ENCODE data around the gene SPP1. TPM values are rescaled to one million over a fixed set of nuclear protein-coding genes. Genes with fewer than 3 reads are reported as not detected.

The SPP1 gene
- polyA plus RNA-seq, 1 of the 3 experiments (the other 2 are of a cell fraction) = 0.82 TPM

- ChIA-PET CTCF (no interaction called here), POLR2A (no interaction called here)
- H3K27ac ChIP-seq (ENCODE audit: low read depth in 2 of 2, low read length in 1 of 2) = no peak overlapping the region
- H3K9ac ChIP-seq = no peak overlapping the region
- H3K36me3 ChIP-seq (replicated peaks in 1 of 2; ENCODE audit: control insufficient read depth in 1 of 2, insufficient read depth in 2 of 2, low read length in 1 of 2) = no peaks in the 10 kb centered on the region
- DNase-seq = no peak
- WGBS (ENCODE audit: low lambda C conversion rate) = 50% methylated on average over 1 of the region's 1 CpG
- H3K79me2 ChIP-seq (ENCODE audit: insufficient read depth) = no peaks in the 10 kb centered on the region
- no peaks in the 10 kb centered on the region for H3K9me3 ChIP-seq
- H2AFZ ChIP-seq (ENCODE audit: low read depth) = no peak overlapping the region
- TF ChIP-seq, protein P1, sequence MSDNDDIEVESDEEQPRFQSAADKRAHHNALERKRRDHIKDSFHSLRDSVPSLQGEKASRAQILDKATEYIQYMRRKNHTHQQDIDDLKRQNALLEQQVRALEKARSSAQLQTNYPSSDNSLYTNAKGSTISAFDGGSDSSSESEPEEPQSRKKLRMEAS (IDR thresholded peaks at IDR 0.05; ENCODE audit: low read depth) = no peak
- TF ChIP-seq SIN3A (IDR thresholded peaks at IDR 0.05; ENCODE audit: borderline replicate concordance, low read depth, low read length) (no peak), NFIC (IDR thresholded peaks at IDR 0.05; ENCODE audit: borderline replicate concordance) (no peak), TEAD4 (IDR thresholded peaks at IDR 0.05; ENCODE audit: borderline replicate concordance, insufficient read depth) (no peak), MXI1 (IDR thresholded peaks at IDR 0.05; ENCODE audit: low read depth, low read length) (no peak), RCOR1 (IDR thresholded peaks at IDR 0.05; ENCODE audit: low read length) (no peak), RXRA (IDR thresholded peaks at IDR 0.05; ENCODE audit: borderline replicate concordance, low read depth) (no peak), JUND (IDR thresholded peaks at IDR 0.05) (no peak), EZH2phosphoT487 (IDR thresholded peaks at IDR 0.05; ENCODE audit: borderline replicate concordance, low read depth) (no peak), NRF1 (IDR thresholded peaks at IDR 0.05; ENCODE audit: low read depth, low read length) (no peak), TAF1 (IDR thresholded peaks at IDR 0.05; ENCODE audit: borderline replicate concordance, low read depth, low read length) (no peak), POLR2AphosphoS5 (IDR thresholded peaks at IDR 0.05; ENCODE audit: low read depth, low read length) (no peak), PBX3 (IDR thresholded peaks at IDR 0.05) (no peak), RAD21 (IDR thresholded peaks at IDR 0.05; ENCODE audit: low read length) (no peak), EP300 (IDR thresholded peaks at IDR 0.05; ENCODE audit: borderline replicate concordance in 1 of 2, low read depth in 1 of 2, low read length in 1 of 2) (no peak), GABPA (IDR thresholded peaks at IDR 0.05; ENCODE audit: low read depth) (no peak), FOXM1 (IDR thresholded peaks at IDR 0.05; ENCODE audit: low read depth) (no peak)
- TF ChIP-seq, protein P2, sequence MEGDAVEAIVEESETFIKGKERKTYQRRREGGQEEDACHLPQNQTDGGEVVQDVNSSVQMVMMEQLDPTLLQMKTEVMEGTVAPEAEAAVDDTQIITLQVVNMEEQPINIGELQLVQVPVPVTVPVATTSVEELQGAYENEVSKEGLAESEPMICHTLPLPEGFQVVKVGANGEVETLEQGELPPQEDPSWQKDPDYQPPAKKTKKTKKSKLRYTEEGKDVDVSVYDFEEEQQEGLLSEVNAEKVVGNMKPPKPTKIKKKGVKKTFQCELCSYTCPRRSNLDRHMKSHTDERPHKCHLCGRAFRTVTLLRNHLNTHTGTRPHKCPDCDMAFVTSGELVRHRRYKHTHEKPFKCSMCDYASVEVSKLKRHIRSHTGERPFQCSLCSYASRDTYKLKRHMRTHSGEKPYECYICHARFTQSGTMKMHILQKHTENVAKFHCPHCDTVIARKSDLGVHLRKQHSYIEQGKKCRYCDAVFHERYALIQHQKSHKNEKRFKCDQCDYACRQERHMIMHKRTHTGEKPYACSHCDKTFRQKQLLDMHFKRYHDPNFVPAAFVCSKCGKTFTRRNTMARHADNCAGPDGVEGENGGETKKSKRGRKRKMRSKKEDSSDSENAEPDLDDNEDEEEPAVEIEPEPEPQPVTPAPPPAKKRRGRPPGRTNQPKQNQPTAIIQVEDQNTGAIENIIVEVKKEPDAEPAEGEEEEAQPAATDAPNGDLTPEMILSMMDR (IDR thresholded peaks at IDR 0.05) = no peak
- TF ChIP-seq, protein P3, sequence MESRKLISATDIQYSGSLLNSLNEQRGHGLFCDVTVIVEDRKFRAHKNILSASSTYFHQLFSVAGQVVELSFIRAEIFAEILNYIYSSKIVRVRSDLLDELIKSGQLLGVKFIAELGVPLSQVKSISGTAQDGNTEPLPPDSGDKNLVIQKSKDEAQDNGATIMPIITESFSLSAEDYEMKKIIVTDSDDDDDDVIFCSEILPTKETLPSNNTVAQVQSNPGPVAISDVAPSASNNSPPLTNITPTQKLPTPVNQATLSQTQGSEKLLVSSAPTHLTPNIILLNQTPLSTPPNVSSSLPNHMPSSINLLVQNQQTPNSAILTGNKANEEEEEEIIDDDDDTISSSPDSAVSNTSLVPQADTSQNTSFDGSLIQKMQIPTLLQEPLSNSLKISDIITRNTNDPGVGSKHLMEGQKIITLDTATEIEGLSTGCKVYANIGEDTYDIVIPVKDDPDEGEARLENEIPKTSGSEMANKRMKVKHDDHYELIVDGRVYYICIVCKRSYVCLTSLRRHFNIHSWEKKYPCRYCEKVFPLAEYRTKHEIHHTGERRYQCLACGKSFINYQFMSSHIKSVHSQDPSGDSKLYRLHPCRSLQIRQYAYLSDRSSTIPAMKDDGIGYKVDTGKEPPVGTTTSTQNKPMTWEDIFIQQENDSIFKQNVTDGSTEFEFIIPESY (IDR thresholded peaks at IDR 0.05; ENCODE audit: borderline replicate concordance, low read depth) = no peak
- TF ChIP-seq, protein P4, sequence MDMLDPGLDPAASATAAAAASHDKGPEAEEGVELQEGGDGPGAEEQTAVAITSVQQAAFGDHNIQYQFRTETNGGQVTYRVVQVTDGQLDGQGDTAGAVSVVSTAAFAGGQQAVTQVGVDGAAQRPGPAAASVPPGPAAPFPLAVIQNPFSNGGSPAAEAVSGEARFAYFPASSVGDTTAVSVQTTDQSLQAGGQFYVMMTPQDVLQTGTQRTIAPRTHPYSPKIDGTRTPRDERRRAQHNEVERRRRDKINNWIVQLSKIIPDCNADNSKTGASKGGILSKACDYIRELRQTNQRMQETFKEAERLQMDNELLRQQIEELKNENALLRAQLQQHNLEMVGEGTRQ (IDR thresholded peaks at IDR 0.05; ENCODE audit: borderline replicate concordance, low read depth, low read length) = no peak
- H3K4me1 ChIP-seq (ENCODE audit: control insufficient read depth in 1 of 2, insufficient read depth in 2 of 2, low read depth in 1 of 2, low read length in 1 of 2) = no peaks in the 10 kb centered on the region
- H3F3A ChIP-seq (replicated peaks; ENCODE audit: insufficient read depth) = no peaks in the 10 kb centered on the region
- H4K20me1 ChIP-seq (ENCODE audit: insufficient read depth) = no peaks in the 10 kb centered on the region
- no peaks in the 10 kb centered on the region for H3K27me3 ChIP-seq (ENCODE audit: insufficient read depth)
- H3K4me3 ChIP-seq (ENCODE audit: low read depth in 2 of 2, low read length in 1 of 2) = no peak overlapping the region
- no peaks in the 10 kb centered on the region for H3K9me2 ChIP-seq
- H3K4me2 ChIP-seq = no peak overlapping the region
These were observed 25.6 kb upstream of the SPP1 start for GRCh38 chr4:87949961-87950360.

Data from SK-N-SH (cell line).